Measurements from ENCODE around the gene KLHL8.

Gene KLHL8

DNA sequence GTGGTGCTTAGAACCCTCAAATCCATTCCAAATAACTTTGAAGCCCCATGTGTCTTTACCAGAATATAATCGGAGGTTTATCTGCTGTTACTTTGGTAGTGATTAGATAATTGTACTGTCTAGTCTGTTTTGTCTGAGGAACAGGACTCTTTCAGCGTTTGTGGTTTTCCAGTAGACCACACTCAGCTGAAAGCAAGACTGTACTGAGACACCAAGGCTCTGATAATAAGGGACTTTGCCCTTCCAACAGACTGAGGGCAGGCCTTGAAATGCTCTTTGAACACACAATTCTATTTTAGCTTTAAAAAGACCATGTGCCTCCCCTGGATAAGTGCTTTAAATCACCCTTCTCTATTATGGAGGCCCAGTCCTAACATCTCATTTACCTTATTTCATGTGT lies 76.1 kb downstream of the KLHL8 start:
- peaks cover 14% of the 10 kb centered on the region for H3K36me3 ChIP-seq (replicated peaks; ENCODE audit: low read depth, low read length)
- no peaks in the 10 kb centered on the region for H4K20me1 ChIP-seq (ENCODE audit: insufficient read depth, low read length)
- H3K4me1 ChIP-seq (ENCODE audit: low read length), result no peaks in the 10 kb centered on the region
- no peaks in the 10 kb centered on the region for H3K9me3 ChIP-seq (ENCODE audit: insufficient read depth, low read length)
- H3K79me2 ChIP-seq (ENCODE audit: low read length), result no peaks in the 10 kb centered on the region
- no peak overlapping the region for H3K4me3 ChIP-seq (ENCODE audit: low read length)
- H2AFZ ChIP-seq (ENCODE audit: low read depth, low read length), result no peak overlapping the region
- TF ChIP-seq CTCF (IDR thresholded peaks at IDR 0.05; ENCODE audit: low read depth, low read length), result no peak
- TF ChIP-seq EZH2phosphoT487 (IDR thresholded peaks at IDR 0.05; ENCODE audit: low read depth), result no peak
- no peak overlapping the region for H3K9ac ChIP-seq (ENCODE audit: low read length)
- no peak overlapping the region for H3K4me2 ChIP-seq (ENCODE audit: low read length)
- no peaks in the 10 kb centered on the region for H3K27me3 ChIP-seq (ENCODE audit: low read depth, low read length)
- no peak overlapping the region for H3K27ac ChIP-seq (ENCODE audit: low read length)

DNA sequence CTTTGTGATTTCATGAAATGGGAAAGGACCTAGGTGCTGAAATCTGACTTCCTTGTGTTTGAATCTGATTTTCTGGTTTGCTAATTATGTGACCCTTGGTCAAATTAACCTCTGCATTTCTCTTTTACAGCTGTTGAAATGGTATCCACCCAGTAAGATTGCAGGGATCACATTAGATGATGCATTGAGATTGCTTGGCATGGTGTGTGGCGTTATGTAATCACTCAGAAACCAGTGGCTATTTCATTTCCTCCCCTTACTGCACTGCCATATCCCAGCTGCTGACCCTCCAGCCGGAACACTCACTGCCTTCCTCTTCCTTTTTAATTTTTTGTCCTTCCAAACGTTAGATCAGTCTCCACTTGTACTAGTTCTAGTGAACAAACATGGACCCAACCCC lies 79.0 kb downstream of the KLHL8 start:
- Histone ChIP-seq H2AFZ (ENCODE audit: low read depth, low read length) (no peak overlapping the region), H3K36me3 (replicated peaks; ENCODE audit: low read depth, low read length) (peaks cover 18% of the 10 kb centered on the region)

GRCh38 chr4:87134122-87134521 lies 86.3 kb downstream of the KLHL8 start:
- no peak overlapping the region for H3K4me3 ChIP-seq (ENCODE audit: low read length)
- no peak for TF ChIP-seq EZH2phosphoT487 (IDR thresholded peaks at IDR 0.05; ENCODE audit: low read depth)
- no peak for TF ChIP-seq CTCF (IDR thresholded peaks at IDR 0.05; ENCODE audit: low read depth, low read length)
- no peak overlapping the region for H2AFZ ChIP-seq (ENCODE audit: low read depth, low read length)
- no peaks in the 10 kb centered on the region for H4K20me1 ChIP-seq (ENCODE audit: insufficient read depth, low read length)
- H3K9me3 ChIP-seq (ENCODE audit: insufficient read depth, low read length), result no peaks in the 10 kb centered on the region
- H3K4me1 ChIP-seq (ENCODE audit: low read length), result peaks cover 11% of the 10 kb centered on the region
- H3K9ac ChIP-seq (ENCODE audit: low read length), result no peak overlapping the region
- H3K36me3 ChIP-seq (replicated peaks; ENCODE audit: low read depth, low read length), result peaks cover 57% of the 10 kb centered on the region
- no peaks in the 10 kb centered on the region for H3K27me3 ChIP-seq (ENCODE audit: low read depth, low read length)
- no peak overlapping the region for H3K27ac ChIP-seq (ENCODE audit: low read length)
- H3K4me2 ChIP-seq (ENCODE audit: low read length), result no peak overlapping the region
- no peaks in the 10 kb centered on the region for H3K79me2 ChIP-seq (ENCODE audit: low read length)

More for the DNA sequence above, 79.0 kb downstream of the KLHL8 start:
- no peak for TF ChIP-seq CTCF (IDR thresholded peaks at IDR 0.05; ENCODE audit: low read depth, low read length)
- no peak for TF ChIP-seq EZH2phosphoT487 (IDR thresholded peaks at IDR 0.05; ENCODE audit: low read depth)
- H3K4me2 ChIP-seq (ENCODE audit: low read length), result no peak overlapping the region
- no peak overlapping the region for H3K27ac ChIP-seq (ENCODE audit: low read length)
- H3K9ac ChIP-seq (ENCODE audit: low read length), result no peak overlapping the region
- H3K79me2 ChIP-seq (ENCODE audit: low read length), result no peaks in the 10 kb centered on the region
- no peaks in the 10 kb centered on the region for H3K27me3 ChIP-seq (ENCODE audit: low read depth, low read length)
- no peaks in the 10 kb centered on the region for H3K4me1 ChIP-seq (ENCODE audit: low read length)
- no peak overlapping the region for H3K4me3 ChIP-seq (ENCODE audit: low read length)
- H3K9me3 ChIP-seq (ENCODE audit: insufficient read depth, low read length), result no peaks in the 10 kb centered on the region
- no peaks in the 10 kb centered on the region for H4K20me1 ChIP-seq (ENCODE audit: insufficient read depth, low read length)

DNA sequence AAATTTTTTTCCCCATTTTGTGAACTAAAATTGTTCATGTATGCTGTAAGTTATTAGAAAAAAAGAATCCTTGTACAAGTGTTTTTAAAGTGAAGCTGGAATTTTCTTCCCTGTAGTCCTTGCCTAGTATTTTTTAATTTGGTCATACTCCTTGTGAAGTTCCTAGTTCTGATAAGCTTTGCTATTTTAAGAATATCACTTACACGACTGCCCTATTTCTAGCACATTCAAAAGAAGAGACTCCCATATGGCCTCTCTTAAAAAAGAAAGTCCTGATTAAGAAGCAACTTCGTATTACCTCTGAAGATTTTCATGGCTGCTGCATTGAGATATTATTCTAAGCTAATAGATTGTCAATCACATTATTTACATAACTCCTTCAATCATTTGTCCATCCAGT lies 87.2 kb downstream of the KLHL8 start:
- Histone ChIP-seq H2AFZ (ENCODE audit: low read depth, low read length) (no peak overlapping the region), H3K36me3 (replicated peaks; ENCODE audit: low read depth, low read length) (peaks cover 60% of the 10 kb centered on the region), H3K4me1 (ENCODE audit: low read length) (peaks cover 11% of the 10 kb centered on the region), H3K9ac (ENCODE audit: low read length) (no peak overlapping the region), H3K4me2 (ENCODE audit: low read length) (no peak overlapping the region), H4K20me1 (ENCODE audit: insufficient read depth, low read length) (no peaks in the 10 kb centered on the region), H3K9me3 (ENCODE audit: insufficient read depth, low read length) (no peaks in the 10 kb centered on the region), H3K27ac (ENCODE audit: low read length) (no peak overlapping the region), H3K27me3 (ENCODE audit: low read depth, low read length) (no peaks in the 10 kb centered on the region), H3K79me2 (ENCODE audit: low read length) (no peaks in the 10 kb centered on the region), H3K4me3 (ENCODE audit: low read length) (no peak overlapping the region)
- no peak for TF ChIP-seq CTCF (IDR thresholded peaks at IDR 0.05; ENCODE audit: low read depth, low read length)
- TF ChIP-seq EZH2phosphoT487 (IDR thresholded peaks at IDR 0.05; ENCODE audit: low read depth), result no peak

Data from OCI-LY3 (cell line).